K562 (cell line): ENCODE results near the gene MEGF11. TPM values are rescaled to one million over a fixed set of nuclear protein-coding genes. Genes with fewer than 3 reads are reported as not detected.

ENCODE experiments used
- ATAC-seq: fragments of 200-7000 bp; cut with Tn5 transposase; 3 replicates; pipeline ENCODE4 v1.9.1; 2020; ENCODE audit warnings: moderate library complexity
- BruUV-seq: library from RNA; stranded (reverse); fragments of 400-500 nt; replicated peaks from 2 replicates; lab custom pipeline; 2021; lab: Mats Ljungman, UMichigan
- CTCF ChIA-PET: fragments of 300-600 bp; formaldehyde crosslinking; extraction: SDS; loops from one replicate; lab custom pipeline; 2021; ENCODE audit warnings: low intra/inter-chr PET ratio; lab: Yijun Ruan, JAX
- POLR2A ChIA-PET: fragments of 300-600, 350-650 bp; sonication (Branson Sonifier 250); formaldehyde crosslinking; extraction: SDS; loops from one replicate; lab custom pipeline; 2021; ENCODE audit warnings: antibody characterized with exemption, inconsistent platforms; lab: Yijun Ruan, JAX
- DNase-seq, 4 experiments: peaks; one replicate each; pipeline versions ENCODE4 v3.0.0 to v3.0.0-alpha.2; 2011 to 2018; ENCODE audit warnings: low spot score in 3 of 4, mixed read lengths in 3 of 4; ENCODE audit errors: extremely low read depth in 1 of 4
- FAIRE-seq: peaks from 2 replicates; lab custom pipeline; 2011; peaks lifted over from hg19 to GRCh38; lab: Jason Lieb, UNC
- H2AFZ ChIP-seq: 2 replicates; pipeline ENCODE4 v1.6.0; 2011; ENCODE audit warnings: low read depth, low read length, control low read depth, inconsistent platforms
- H3K27ac ChIP-seq: fragments of 200-600 bp; 3 replicates; pipeline ENCODE4 v1.8.0; 2011; ENCODE audit warnings: low read depth, mild to moderate bottlenecking, control low read depth, inconsistent platforms, low read length, moderate library complexity, mixed read lengths; ENCODE audit errors: extremely low read depth
- H3K27me3 ChIP-seq, 2 experiments: fragments of 300-600 bp in 1 of 2; 2 replicates in 1 of 2; 3 replicates in 1 of 2; pipeline versions ENCODE4 v1.6.0 to v1.8.0; 2011; ENCODE audit warnings: inconsistent platforms in 2 of 2, low read length in 2 of 2, mild to moderate bottlenecking in 1 of 2, mixed read lengths in 1 of 2, moderate library complexity in 1 of 2; ENCODE audit not compliant: control insufficient read depth in 2 of 2, insufficient read depth in 2 of 2
- H3K36me3 ChIP-seq: fragments of 300-600 bp; 3 replicates; pipeline ENCODE4 v1.8.0; 2011; ENCODE audit warnings: mild to moderate bottlenecking, low read length, inconsistent platforms; ENCODE audit not compliant: control insufficient read depth, insufficient read depth
- H3K4me1 ChIP-seq, 2 experiments: fragments of 200-600 bp in 1 of 2; replicated peaks in 1 of 2; 2 replicates in 1 of 2; 3 replicates in 1 of 2; pipeline versions ENCODE4 v1.5.1 to v1.8.0; 2011; ENCODE audit warnings: inconsistent platforms in 2 of 2, low read length in 2 of 2, mild to moderate bottlenecking in 1 of 2, mixed read lengths in 1 of 2, moderate library complexity in 1 of 2; ENCODE audit not compliant: control insufficient read depth in 2 of 2, insufficient read depth in 2 of 2
- H3K4me2 ChIP-seq: 2 replicates; pipeline ENCODE4 v1.6.1; 2011; ENCODE audit warnings: low read length, control low read depth, inconsistent platforms, mixed read lengths; ENCODE audit not compliant: insufficient read depth
- H3K4me3 ChIP-seq: fragments of 200-600 bp; sonication (generic), shearing (Covaris generic); 2 replicates; pipeline ENCODE4 v1.5.1; 2016; ENCODE audit warnings: control low read depth, inconsistent platforms
- H3K79me2 ChIP-seq: fragments of 200-600 bp; 3 replicates; pipeline ENCODE4 v1.8.0; 2011; ENCODE audit warnings: low read length, inconsistent platforms; ENCODE audit not compliant: control insufficient read depth, insufficient read depth
- H3K9ac ChIP-seq, 2 experiments: 2 replicates each; pipeline versions ENCODE4 v1.6.0 to v1.6.1; 2011; ENCODE audit warnings: low read depth in 2 of 2, low read length in 2 of 2, control low read depth in 1 of 2, inconsistent platforms in 1 of 2, mild to moderate bottlenecking in 1 of 2, mixed read lengths in 1 of 2; ENCODE audit not compliant: insufficient read depth in 1 of 2
- H3K9me1 ChIP-seq: one replicate; pipeline ENCODE4 v1.6.0; 2011; ENCODE audit warnings: inconsistent platforms, mild to moderate bottlenecking, low read length, moderate library complexity; ENCODE audit not compliant: control insufficient read depth, insufficient read depth
- H3K9me3 ChIP-seq: replicated peaks from 2 replicates; pipeline ENCODE4 v1.5.1; 2011; ENCODE audit warnings: low read depth, low read length, inconsistent platforms; ENCODE audit not compliant: control insufficient read depth, insufficient read depth
- H4K20me1 ChIP-seq: replicated peaks from 2 replicates; pipeline ENCODE4 v1.6.1; 2011; ENCODE audit warnings: low read length, inconsistent platforms, mixed read lengths; ENCODE audit not compliant: control insufficient read depth, insufficient read depth
- ARID1B ChIP-seq: fragments of 450-650 bp; IDR thresholded peaks from 2 replicates; pipeline ENCODE4 v1.6.1; 2016; ENCODE audit warnings: antibody characterized with exemption, mild to moderate bottlenecking, inconsistent platforms
- ATF3 ChIP-seq, 2 experiments: fragments of 450-650 bp in 1 of 2; sonication (generic) in 1 of 2; formaldehyde crosslinking in 1 of 2; IDR thresholded peaks in 1 of 2; conservative IDR thresholded peaks in 1 of 2; 2 replicates each; pipeline versions ENCODE4 v1.6.1 to v1.8.1; 2016 to 2023; ENCODE audit warnings: mild to moderate bottlenecking in 2 of 2, moderate library complexity in 2 of 2, inconsistent platforms in 1 of 2, missing genetic modification reagents in 1 of 2
- CCNT2 ChIP-seq: IDR thresholded peaks from 2 replicates; pipeline ENCODE4 v1.6.1; 2011; ENCODE audit warnings: borderline replicate concordance, low read depth, mild to moderate bottlenecking, moderate library complexity, mixed read lengths, low read length; ENCODE audit not compliant: insufficient read length; ENCODE audit errors: extremely low read depth
- CEBPB ChIP-seq: fragments of 450-650 bp; IDR thresholded peaks from 2 replicates; pipeline ENCODE4 v1.6.1; 2016; ENCODE audit warnings: missing genetic modification characterization, missing compliant biosample characterization
- CEBPG ChIP-seq, 3 experiments: fragments of 200-800 bp in 1 of 3; sonication (Bioruptor generic) in 1 of 3; sonication (generic) in 1 of 3; formaldehyde crosslinking in 1 of 3; IDR thresholded peaks in 2 of 3; conservative IDR thresholded peaks in 1 of 3; 2 replicates each; pipeline versions ENCODE4 v1.6.1 to v1.8.0; 2016 to 2022; ENCODE audit warnings: missing compliant biosample characterization in 2 of 3, missing genetic modification characterization in 2 of 3, mild to moderate bottlenecking in 1 of 3, missing genetic modification reagents in 1 of 3
- DPF2 ChIP-seq: fragments of 450-650 bp; IDR thresholded peaks from 2 replicates; pipeline ENCODE4 v1.6.1; 2016
- EGR1 ChIP-seq: fragments of 450-650 bp; conservative IDR thresholded peaks from 2 replicates; pipeline ENCODE4 v1.6.1; 2017; ENCODE audit warnings: mild to moderate bottlenecking
- HIVEP1 ChIP-seq: fragments of 250-450 bp; sonication (Bioruptor Pico); IDR thresholded peaks from 2 replicates; pipeline ENCODE4 v1.4.0; 2020; ENCODE audit warnings: mild to moderate bottlenecking
- JUND ChIP-seq, 2 experiments: IDR thresholded peaks; 2 replicates in 1 of 2; 3 replicates in 1 of 2; pipeline ENCODE4 v1.6.1; 2011; ENCODE audit warnings: borderline replicate concordance in 2 of 2, low read depth in 2 of 2, low read length in 2 of 2, improper control_type of control experiment in 1 of 2, missing biosample characterization in 1 of 2, missing genetic modification characterization in 1 of 2, missing genetic modification reagents in 1 of 2
- RBBP5 ChIP-seq: fragments of 200-600 bp; sonication (generic); IDR thresholded peaks from 2 replicates; pipeline ENCODE4 v1.6.1; 2012; ENCODE audit warnings: borderline replicate concordance, mild to moderate bottlenecking, low read length, control low read depth, inconsistent platforms; ENCODE audit not compliant: insufficient read depth, poor library complexity, severe bottlenecking
- TRIM24 ChIP-seq, 2 experiments: fragments of 450-650 bp; IDR thresholded peaks; 2 replicates each; pipeline ENCODE4 v1.6.1; 2016
- ZNF121 ChIP-seq: sonication (generic); formaldehyde crosslinking; conservative IDR thresholded peaks from 2 replicates; pipeline ENCODE4 v1.8.0; 2022; ENCODE audit warnings: missing genetic modification reagents
- ZNF384 ChIP-seq: IDR thresholded peaks from 2 replicates; pipeline ENCODE4 v1.6.1; 2012; ENCODE audit warnings: low read depth, low read length, improper control_type of control experiment
- ZNF398 ChIP-seq: fragments of 250-450 bp; sonication (Bioruptor Pico); IDR thresholded peaks from 2 replicates; pipeline ENCODE4 v1.8.0; 2021; ENCODE audit warnings: moderate library complexity, mild to moderate bottlenecking, inconsistent platforms
- ZNF511 ChIP-seq: sonication (generic); formaldehyde crosslinking; IDR thresholded peaks from 2 replicates; pipeline ENCODE4 v1.8.0; 2022; ENCODE audit warnings: mild to moderate bottlenecking, missing genetic modification reagents
- WGBS: fragments of 100-300 bp; shearing (Covaris generic); methylation state at CpG from one replicate; pipeline ENCODE4 v1.1.6; 2016; ENCODE audit warnings: low coverage, mixed read lengths; ENCODE audit not compliant: insufficient coverage; ENCODE audit errors: missing lambda C conversion rate; 5-methylcytosine and 5-hydroxymethylcytosine counted together
- in situ Hi-C: fragments of 300-500 bp; cut with MboI; formaldehyde crosslinking; loops from 4 replicates; pipeline ENCODE4 v1.15.0; 2018; ENCODE audit warnings: inconsistent platforms, mixed read lengths
- intact Hi-C: fragments of 100-400 bp; cut with micrococcal nuclease; formaldehyde crosslinking; loops from 2 replicates; pipeline ENCODE4 v1.14.2; 2022
- polyA plus RNA-seq, 8 experiments: library from polyadenylated mRNA; depleted of rRNA in 4 of 8; stranded (reverse) in 5 of 8; unstranded in 3 of 8; fragments of >200 nt; fragmentation: Nextera tagmentation in 2 of 8; fragmentation: Illumina TruSeq in 1 of 8; extraction: Ambion mirVana in 2 of 8; extraction: Trizol in 1 of 8; gene quantifications; 2 replicates each; pipeline versions ENCODE4 v1.2.1 to v1.2.3, GENCODE V29; 2011 to 2014; ENCODE audit warnings: inconsistent platforms in 1 of 8, missing spikeins in 1 of 8
- total RNA-seq, 7 experiments: library from RNA; depleted of rRNA in 6 of 7; stranded (reverse); fragments of >200 nt in 6 of 7; fragmentation: Illumina TruSeq in 2 of 7; extraction: Trizol in 2 of 7; gene quantifications; 2 replicates each; pipeline versions ENCODE4 v1.2.1 to v1.2.3, GENCODE V29; 2011 to 2021; ENCODE audit warnings: low replicate concordance in 1 of 7

Gene MEGF11
- total and polyA plus RNA-seq, 9 of the 15 experiments (the other 6 are each of a cell fraction or from before 2014, with no cell fraction given): 0.06 to 0.23 (median 0.20) TPM; not detected in 6

- ATAC-seq: peak; percentile 37; the same call in 1 of the 3 replicates
- in situ Hi-C loops: loop anchor here (25.0 kb wide), 1 partner anchor 215 kb away; no protein-coding TSS in a partner anchor
Observed at GRCh38 chr15:65851981-65852380, 401.6 kb downstream of the MEGF11 start.

More at GRCh38 chr15:65851981-65852380, 401.6 kb downstream of the MEGF11 start:
- CTCF ChIA-PET: no interaction called here
- H3K4me1 ChIP-seq: no peaks in the 10 kb centered on the region; a peak in 1 of 5 replicates
- intact Hi-C loops: no loop called here
- TF ChIP-seq TRIM24 (IDR thresholded peaks at IDR 0.05) (0 out of 4 replicates have a peak, but pooled peaks of 1 of the 2 experiments have one; percentile 19), DPF2 (peak; percentile 39; the same call in 1 of the 2 replicates), CCNT2 (no peak), JUND (IDR thresholded peaks at IDR 0.05; ENCODE audit: borderline replicate concordance, low read depth, low read length) (0 out of 2 replicates have a peak, but pooled peaks have one; percentile 9), JUND (tag; IDR thresholded peaks at IDR 0.05; ENCODE audit: borderline replicate concordance, low read depth, low read length) (no peak), CEBPG (CRISPR knock-in tag; IDR thresholded peaks at IDR 0.05) (peak; percentile 46; the same call in 1 of the 2 replicates), CEBPG (tag; conservative IDR thresholded peaks at IDR 0.05 in 1 of 2, IDR thresholded peaks at IDR 0.05 in 1 of 2) (0 out of 4 replicates have a peak, but pooled peaks of 1 of the 2 experiments have one; percentile 40), ZNF398 (CRISPR knock-in tag) (no peak), EGR1 (0 out of 2 replicates have a peak, but pooled peaks have one; percentile 26), ZNF511 (no peak), RBBP5 (no peak), ARID1B (0 out of 2 replicates have a peak, but pooled peaks have one; percentile 20), CEBPB (tag) (peak; percentile 81), HIVEP1 (CRISPR knock-in tag) (no peak), ZNF384 (peak; percentile 61; the same call in 1 of the 2 replicates), ZNF121 (CRISPR knock-in tag) (0 out of 2 replicates have a peak, but pooled peaks have one; percentile 9), ATF3 (IDR thresholded peaks at IDR 0.05) (peak; percentile 42), ATF3 (CRISPR knock-in tag; conservative IDR thresholded peaks at IDR 0.05) (no peak)
- H3K9ac ChIP-seq: no peak overlapping the region; a peak in 1 of 4 replicates
- H2AFZ ChIP-seq: no peak overlapping the region
- H3K27me3 ChIP-seq: no peaks in the 10 kb centered on the region
- WGBS: 53% methylated on average over 5 of the region's 5 CpGs
- no peaks in the 10 kb centered on the region for H3K9me3 ChIP-seq
- H3K9me1 ChIP-seq: no peaks in the 10 kb centered on the region
- no TSS peak for BruUV-seq
- no peaks in the 10 kb centered on the region for H3K79me2 ChIP-seq
- POLR2A ChIA-PET: interaction anchor here (1.2 kb wide), 1 partner anchor 17 kb away, joined by 4 read pairs; the partner anchor contains the start of gene RAB11A
- no peak overlapping the region for H3K4me2 ChIP-seq
- no peak for FAIRE-seq
- H3K4me3 ChIP-seq: no peak overlapping the region
- DNase-seq: peak in 1 of 4 experiments; percentile 39
- no peaks in the 10 kb centered on the region for H4K20me1 ChIP-seq
- H3K27ac ChIP-seq: no peak overlapping the region
- H3K36me3 ChIP-seq: no peaks in the 10 kb centered on the region
